T-helper 17 cell (primary cell): Measurements from ENCODE around the gene ZNF189. TPM values are rescaled to one million over a fixed set of nuclear protein-coding genes. Genes with fewer than 3 reads are reported as not detected.
"Not testable (repeated sequence)": the region's sequence is repeated elsewhere in the genome, so short reads cannot be mapped to it uniquely, and the experiment has no call there.

Experiments
- ATAC-seq: fragments of 150-1000 bp; cut with Tn5 transposase; 2 replicates; pipeline ENCODE4 v1.10.0; 2021; ENCODE audit warnings: mild to moderate bottlenecking, moderate library complexity
- DNase-seq, 3 donors: peaks; one replicate each; pipeline versions ENCODE4 v3.0.0 to v3.0.0-alpha.2; 2020 to 2021
- H3K9me3 ChIP-seq: one replicate; pipeline ENCODE4 v1.7.0; 2013; ENCODE audit warnings: low read length, mild to moderate bottlenecking; ENCODE audit not compliant: control insufficient read depth, poor library complexity, severe bottlenecking
- H3K27ac Mint-ChIP-seq: one replicate; pipeline ENCODE4 v1.8.0; 2022; ENCODE audit warnings: mild to moderate bottlenecking, moderate library complexity, mixed read lengths
- H3K27me3 Mint-ChIP-seq: one replicate; pipeline ENCODE4 v1.8.0; 2022; ENCODE audit warnings: mixed read lengths
- H3K36me3 Mint-ChIP-seq: one replicate; pipeline ENCODE4 v1.8.0; 2022; ENCODE audit warnings: low read depth, mixed read lengths
- H3K4me1 Mint-ChIP-seq: one replicate; pipeline ENCODE4 v1.8.0; 2022; ENCODE audit warnings: mild to moderate bottlenecking, mixed read lengths
- H3K4me3 Mint-ChIP-seq: one replicate; pipeline ENCODE4 v1.8.0; 2022; ENCODE audit warnings: mild to moderate bottlenecking, moderate library complexity, mixed read lengths
- total RNA-seq, 4 donors: library from RNA in 2 of 4; stranded (reverse) in 2 of 4; gene quantifications; one replicate each; pipeline ENCODE4 v1.2.3 and lab custom pipeline; 2022 to 2026

The ZNF189 gene
- total RNA-seq, 2 donors from 2014 or later: 6.3 to 8.3 TPM

DNA sequence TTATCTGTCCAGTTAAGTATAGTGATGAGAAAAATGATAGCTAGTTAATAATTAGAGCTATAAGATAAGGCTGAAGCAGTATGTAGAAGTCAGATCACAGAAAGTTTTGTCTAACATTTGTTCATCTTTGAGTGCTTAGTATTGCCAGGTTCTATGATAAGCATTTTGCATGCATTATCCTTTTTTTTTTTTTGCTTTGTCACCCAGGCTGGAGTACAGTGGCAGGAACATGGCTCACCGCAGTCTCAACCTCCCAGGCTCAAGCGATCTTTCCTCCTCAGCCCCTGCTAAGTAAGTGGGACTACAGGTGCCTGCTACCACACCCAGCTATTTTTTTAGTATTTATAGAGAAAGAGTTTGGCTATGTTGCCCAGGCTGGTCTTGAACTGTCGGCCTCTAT, 31.3 kb upstream of the ZNF189 start:
- ATAC-seq: no peak
- no peaks in the 10 kb centered on the region for H3K9me3 ChIP-seq
- no peak overlapping the region for H3K4me3 Mint-ChIP-seq
- H3K4me1 Mint-ChIP-seq: no peaks in the 10 kb centered on the region
- DNase-seq: no peak
- no peaks in the 10 kb centered on the region for H3K36me3 Mint-ChIP-seq
- no peak overlapping the region for H3K27ac Mint-ChIP-seq
- H3K27me3 Mint-ChIP-seq: peaks cover 6% of the 10 kb centered on the region

DNA sequence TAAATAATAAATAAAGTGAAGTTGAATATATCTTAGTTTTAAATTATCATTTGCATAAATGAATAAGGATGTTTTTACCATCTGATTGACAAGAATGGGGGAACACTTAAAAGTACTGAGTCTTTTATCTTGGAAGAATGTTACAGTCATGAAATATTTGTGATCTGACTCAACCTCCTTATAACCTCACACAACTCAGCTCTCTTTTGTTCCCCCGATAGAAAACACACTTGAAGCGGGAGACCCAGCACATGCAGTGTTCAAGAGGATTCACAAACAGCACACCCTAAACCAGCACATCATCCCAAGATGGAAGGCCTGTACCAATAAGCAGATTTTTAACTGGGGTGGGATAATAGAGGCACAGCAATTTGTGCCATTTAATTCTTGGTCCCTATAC, 29.4 kb upstream of the ZNF189 start:
- no peaks in the 10 kb centered on the region for H3K4me1 Mint-ChIP-seq
- H3K27ac Mint-ChIP-seq: no peak overlapping the region
- ATAC-seq (no peak), DNase-seq (no peak)
- H3K9me3 ChIP-seq: no peaks in the 10 kb centered on the region
- peaks cover 6% of the 10 kb centered on the region for H3K27me3 Mint-ChIP-seq
- H3K36me3 Mint-ChIP-seq: no peaks in the 10 kb centered on the region
- H3K4me3 Mint-ChIP-seq: no peak overlapping the region

DNA sequence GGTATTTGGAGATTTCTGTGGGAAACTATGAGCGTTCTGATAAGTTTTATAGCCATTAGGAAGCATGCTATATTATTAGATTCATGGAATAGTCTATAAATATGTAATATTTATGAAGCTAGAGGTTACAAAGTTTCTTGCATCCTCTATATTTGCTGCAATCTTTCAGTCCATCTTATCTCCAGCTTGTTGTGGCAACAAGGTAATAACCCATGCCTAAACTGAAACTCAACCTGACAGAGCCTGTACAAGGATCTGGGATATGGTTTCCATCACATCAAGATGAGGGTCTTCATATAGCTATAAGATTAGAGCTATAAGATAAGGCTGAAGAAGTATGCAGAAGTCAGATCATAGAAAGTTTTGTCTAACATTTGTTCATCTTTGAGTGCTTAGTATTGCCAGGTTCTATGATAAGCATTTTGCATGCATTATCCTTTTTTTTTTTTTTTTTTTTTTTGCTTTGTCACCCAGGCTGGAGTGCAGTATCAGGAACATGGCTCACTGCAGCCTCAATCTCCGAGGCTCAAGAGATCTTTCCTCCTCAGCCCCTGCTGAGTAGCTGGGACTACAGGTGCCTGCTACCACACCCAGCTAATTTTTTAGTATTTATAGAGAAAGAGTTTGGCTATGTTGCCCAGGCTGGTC, 28.6 kb upstream of the ZNF189 start:
- Mint-ChIP-seq H3K36me3 (no peaks in the 10 kb centered on the region), H3K27me3 (peaks cover 6% of the 10 kb centered on the region), H3K4me1 (no peaks in the 10 kb centered on the region), H3K4me3 (no peak overlapping the region), H3K27ac (no peak overlapping the region)
- no peak for DNase-seq
- H3K9me3 ChIP-seq: no peaks in the 10 kb centered on the region
- ATAC-seq: no peak

DNA sequence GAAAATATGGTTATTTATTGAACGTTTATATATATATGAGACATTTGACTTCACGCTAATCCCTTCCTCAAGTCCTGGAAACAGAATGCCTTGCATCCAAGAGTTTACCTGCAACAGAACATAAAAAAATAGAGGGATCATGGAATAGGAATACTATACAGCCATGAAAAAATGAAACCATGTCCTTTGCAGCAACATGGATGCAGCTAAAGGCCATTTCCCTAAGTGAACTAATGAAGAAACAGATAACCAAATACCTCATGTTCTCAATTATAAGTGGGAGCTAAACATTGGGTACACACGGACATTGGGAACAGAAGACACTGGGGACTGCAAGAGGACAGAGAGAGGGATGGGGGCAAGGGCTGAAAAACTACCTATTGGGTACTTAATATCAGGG, 26.8 kb upstream of the ZNF189 start:
- Mint-ChIP-seq H3K4me3 (no peak overlapping the region), H3K36me3 (peaks cover 3% of the 10 kb centered on the region), H3K27ac (no peak overlapping the region), H3K4me1 (no peaks in the 10 kb centered on the region), H3K27me3 (peaks cover 16% of the 10 kb centered on the region)
- H3K9me3 ChIP-seq: no peaks in the 10 kb centered on the region
- no peak for ATAC-seq
- no peak for DNase-seq

DNA sequence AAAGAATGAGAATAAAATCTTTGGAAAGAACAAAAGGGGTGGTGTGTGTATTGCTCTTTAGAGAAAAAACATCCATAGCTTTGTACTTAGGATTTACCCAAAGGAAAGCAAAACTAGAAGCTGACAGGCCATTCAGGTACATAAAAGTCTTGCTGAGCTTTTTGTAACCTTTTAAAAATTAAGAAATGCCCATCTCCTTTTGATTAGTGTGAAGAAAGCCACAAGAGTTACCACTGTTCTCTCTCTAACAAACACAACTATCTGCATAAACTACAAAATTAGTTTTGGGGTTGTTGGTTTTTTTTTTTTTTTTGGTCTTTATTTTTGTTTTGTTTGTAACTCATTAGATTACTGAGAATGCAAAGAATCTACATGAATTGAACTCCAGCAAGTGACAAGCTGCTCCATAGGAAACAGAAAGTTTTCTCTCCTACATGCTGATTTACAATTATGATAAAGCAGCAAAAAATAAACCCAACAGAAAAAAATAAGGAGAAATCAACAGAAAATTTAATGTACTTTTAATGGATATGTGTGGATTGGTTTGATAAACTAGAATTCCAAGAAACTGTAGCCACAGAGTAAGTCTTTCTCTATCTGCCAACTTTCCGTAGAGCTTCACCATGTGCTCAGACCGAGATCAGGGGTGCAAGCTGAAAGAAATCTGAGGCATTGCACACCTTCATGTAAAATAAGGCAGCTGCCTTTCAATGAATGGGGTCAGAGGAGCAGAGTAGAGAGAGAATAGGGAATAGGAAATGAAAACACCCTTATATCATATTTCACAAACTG, 26.1 kb upstream of the ZNF189 start:
- Mint-ChIP-seq H3K27ac (no peak overlapping the region), H3K36me3 (peaks cover 3% of the 10 kb centered on the region), H3K4me3 (no peak overlapping the region), H3K4me1 (no peaks in the 10 kb centered on the region), H3K27me3 (peaks cover 16% of the 10 kb centered on the region)
- DNase-seq (no peak), ATAC-seq (no peak)
- H3K9me3 ChIP-seq: no peaks in the 10 kb centered on the region

DNA sequence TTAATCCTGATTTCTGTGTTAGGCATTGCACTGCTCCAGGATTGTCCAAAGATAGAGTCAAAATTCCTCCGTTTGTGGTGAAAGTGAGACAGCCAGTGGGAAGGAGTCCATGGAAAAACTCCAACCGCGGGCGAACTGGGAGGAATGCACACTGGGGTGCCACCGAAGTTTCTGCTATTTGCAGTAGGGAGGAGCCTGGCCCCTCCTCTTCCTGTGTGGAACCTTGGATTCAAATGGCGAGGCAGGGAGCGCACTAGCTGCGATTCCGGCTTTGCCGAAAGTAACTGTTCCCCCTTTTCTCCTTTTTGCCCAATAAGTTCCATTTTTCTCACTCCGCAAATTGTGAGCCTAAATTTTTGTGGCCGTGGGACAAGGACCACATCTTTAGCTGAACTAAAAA, 23.1 kb upstream of the ZNF189 start:
- ATAC-seq (no peak), DNase-seq (no peak)
- Mint-ChIP-seq H3K27ac (no peak overlapping the region), H3K27me3 (peaks cover 10% of the 10 kb centered on the region), H3K4me3 (no peak overlapping the region), H3K36me3 (peaks cover 3% of the 10 kb centered on the region), H3K4me1 (no peaks in the 10 kb centered on the region)
- no peaks in the 10 kb centered on the region for H3K9me3 ChIP-seq

DNA sequence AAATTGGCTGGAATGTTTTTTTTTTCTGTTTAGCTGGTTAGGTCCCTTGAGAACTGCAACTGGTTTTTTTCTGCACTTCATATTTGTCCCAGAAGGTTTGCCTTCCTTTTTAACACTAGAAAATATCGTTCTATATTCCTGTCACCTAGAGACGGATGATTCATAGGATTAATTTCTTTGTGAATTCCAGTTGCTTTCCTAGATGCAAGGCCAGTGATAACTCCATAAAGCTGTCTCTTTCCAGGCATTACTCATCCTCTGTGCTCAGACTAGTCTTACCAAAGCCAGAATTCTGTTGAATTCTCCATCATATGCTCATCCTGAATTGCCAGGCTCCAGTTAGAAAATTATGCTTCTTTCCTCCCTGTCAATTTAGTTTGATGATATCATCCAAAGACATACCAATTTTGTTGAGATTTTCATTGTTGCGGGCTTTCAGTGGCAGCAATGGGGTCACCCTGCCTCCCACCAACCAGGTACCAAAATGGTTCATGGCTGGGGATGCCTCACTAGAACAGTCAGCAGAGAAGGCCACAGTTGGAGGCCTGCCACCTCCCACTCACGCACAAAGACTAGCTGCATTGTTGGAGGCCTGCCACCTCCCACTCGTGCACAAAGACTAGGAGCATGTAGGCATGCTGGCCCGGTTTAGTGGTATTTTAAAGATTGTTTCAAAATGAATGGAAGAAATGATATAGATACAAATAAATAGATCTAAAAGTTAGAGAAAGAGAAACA, 22.4 kb upstream of the ZNF189 start:
- H3K4me3 Mint-ChIP-seq: no peak overlapping the region
- H3K27ac Mint-ChIP-seq: no peak overlapping the region
- H3K36me3 Mint-ChIP-seq: peaks cover 3% of the 10 kb centered on the region
- no peaks in the 10 kb centered on the region for H3K9me3 ChIP-seq
- H3K4me1 Mint-ChIP-seq: no peaks in the 10 kb centered on the region
- DNase-seq (no peak), ATAC-seq (no peak)
- peaks cover 10% of the 10 kb centered on the region for H3K27me3 Mint-ChIP-seq

DNA sequence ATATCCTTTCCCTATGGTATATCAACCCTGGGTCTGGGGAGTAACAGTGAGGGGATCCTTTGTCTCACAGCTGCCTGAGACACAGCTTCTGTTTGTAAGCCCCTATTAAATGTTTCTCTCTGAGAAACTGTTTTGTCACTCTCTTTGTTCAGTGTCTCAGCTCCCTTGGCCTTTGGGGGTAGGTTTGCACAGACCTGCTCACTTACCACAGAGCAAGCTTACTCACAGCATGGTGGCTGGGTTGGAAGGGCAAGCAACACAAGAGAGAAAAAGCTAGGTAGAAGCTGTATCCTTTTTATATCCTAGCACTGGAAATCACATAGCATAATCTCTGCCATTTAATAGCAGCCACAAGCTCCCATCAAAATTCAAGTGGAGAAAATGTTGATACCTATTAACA, 18.4 kb upstream of the ZNF189 start:
- DNase-seq (no peak), ATAC-seq (no peak)
- H3K4me1 Mint-ChIP-seq: no peaks in the 10 kb centered on the region
- H3K27me3 Mint-ChIP-seq: peaks cover 10% of the 10 kb centered on the region
- no peaks in the 10 kb centered on the region for H3K9me3 ChIP-seq
- H3K4me3 Mint-ChIP-seq: no peak overlapping the region
- H3K27ac Mint-ChIP-seq: no peak overlapping the region
- peaks cover 3% of the 10 kb centered on the region for H3K36me3 Mint-ChIP-seq

DNA sequence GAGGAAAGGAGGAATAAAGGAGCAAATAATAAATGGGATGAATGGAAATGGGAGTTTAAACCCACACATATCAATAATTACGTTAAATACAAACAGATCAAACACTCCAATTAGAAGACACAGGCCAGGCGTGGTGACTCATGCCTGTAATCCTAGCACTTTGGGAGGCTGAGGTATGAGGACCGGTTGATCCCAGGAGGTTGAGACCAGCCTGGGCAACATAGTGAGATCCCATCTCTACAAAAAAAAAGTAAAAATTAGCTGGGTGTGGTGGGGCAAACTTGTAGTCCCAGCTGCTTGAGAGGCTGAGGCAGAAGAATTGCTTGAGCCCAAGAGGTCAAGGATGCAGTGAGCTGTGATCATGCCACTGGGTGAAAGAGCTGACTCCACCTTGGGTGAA, 17.5 kb upstream of the ZNF189 start:
- no peak for ATAC-seq
- H3K9me3 ChIP-seq: no peaks in the 10 kb centered on the region
- no peak overlapping the region for H3K4me3 Mint-ChIP-seq

DNA sequence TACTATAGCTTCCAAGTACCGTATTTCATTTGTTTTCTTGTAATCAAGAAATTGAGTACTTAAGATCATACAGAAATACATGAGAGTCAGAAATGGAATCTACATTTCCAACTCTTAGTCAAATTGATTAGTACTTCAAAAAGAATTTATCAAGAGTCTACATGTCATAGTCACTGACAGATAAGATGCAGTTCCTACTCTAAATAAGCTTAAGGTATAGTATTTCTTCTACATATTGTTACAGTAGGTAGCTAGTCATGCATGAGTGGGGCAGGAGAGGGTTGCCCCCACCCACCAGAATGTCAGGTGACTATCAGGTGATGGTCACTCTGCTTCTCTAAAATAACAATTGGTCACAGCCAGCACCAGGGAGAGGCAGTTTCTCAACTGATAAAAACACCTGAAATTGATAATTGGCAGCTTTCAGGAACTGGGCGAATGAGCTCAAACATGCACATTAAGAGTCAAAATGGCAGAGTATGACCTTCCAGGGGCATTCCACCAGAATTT, 16.8 kb upstream of the ZNF189 start:
- no peak overlapping the region for H3K27ac Mint-ChIP-seq
- H3K27me3 Mint-ChIP-seq: no peaks in the 10 kb centered on the region
- H3K4me1 Mint-ChIP-seq: no peaks in the 10 kb centered on the region
- H3K9me3 ChIP-seq: no peaks in the 10 kb centered on the region
- H3K4me3 Mint-ChIP-seq: no peak overlapping the region
- no peaks in the 10 kb centered on the region for H3K36me3 Mint-ChIP-seq
- ATAC-seq (no peak), DNase-seq (no peak)

More for the DNA sequence above, 17.5 kb upstream of the ZNF189 start:
- Mint-ChIP-seq H3K36me3 (no peaks in the 10 kb centered on the region), H3K4me1 (no peaks in the 10 kb centered on the region), H3K27ac (no peak overlapping the region), H3K27me3 (peaks cover 5% of the 10 kb centered on the region)
- no peak for DNase-seq

DNA sequence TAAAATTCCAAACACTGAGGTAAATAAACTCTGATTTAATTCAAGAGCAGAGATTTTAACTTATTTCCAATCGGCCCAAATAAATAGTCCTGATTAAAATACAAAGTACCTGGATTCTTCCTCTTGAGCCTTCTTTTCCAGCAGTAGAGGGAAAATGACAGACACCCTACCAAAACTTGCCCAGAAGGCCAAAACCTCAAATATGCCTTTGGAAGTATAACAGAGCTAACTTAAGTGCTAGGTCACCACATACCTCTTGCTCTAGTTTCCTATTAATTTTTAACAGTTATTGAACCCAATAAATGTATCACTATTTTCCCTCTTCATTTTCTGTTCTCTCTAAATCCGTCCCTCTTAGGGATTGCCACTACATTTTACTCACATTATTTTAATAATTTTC, 15.3 kb upstream of the ZNF189 start:
- Mint-ChIP-seq H3K36me3 (no peaks in the 10 kb centered on the region), H3K27me3 (no peaks in the 10 kb centered on the region), H3K27ac (no peak overlapping the region), H3K4me3 (no peak overlapping the region), H3K4me1 (peaks cover 2% of the 10 kb centered on the region)
- DNase-seq (no peak), ATAC-seq (no peak)
- H3K9me3 ChIP-seq: no peaks in the 10 kb centered on the region

DNA sequence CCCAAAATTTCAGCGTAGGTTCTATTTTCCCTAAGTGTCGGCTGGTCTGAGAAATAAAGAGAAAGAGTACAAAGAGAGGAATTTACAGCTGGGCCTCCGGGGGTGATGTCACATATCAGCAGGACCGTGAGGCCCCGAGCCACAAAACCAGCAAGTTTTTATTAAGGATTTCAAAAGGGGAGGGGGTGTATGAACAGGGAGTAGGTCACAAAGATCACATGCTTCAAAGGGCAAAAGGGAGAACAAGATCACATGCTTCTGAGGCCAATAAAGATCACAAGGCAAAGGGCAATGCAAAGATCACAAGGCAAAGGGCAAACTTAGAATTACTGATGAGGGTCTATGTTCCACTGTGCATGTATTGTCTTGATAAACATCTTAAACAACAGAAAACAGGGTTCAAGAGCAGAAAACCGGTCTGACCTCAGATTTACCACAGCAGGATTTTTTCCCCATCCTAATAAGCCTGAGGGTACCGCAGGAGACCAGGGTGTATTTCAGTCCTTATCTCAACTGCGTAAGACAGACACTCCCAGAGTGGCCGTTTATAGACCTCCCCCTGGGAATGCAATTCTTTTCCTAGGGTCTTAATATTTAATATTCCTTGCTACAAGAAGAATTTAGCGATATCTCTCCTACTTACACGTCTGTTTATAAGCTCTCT, 13.6 kb upstream of the ZNF189 start, which contains the start of gene BAAT:
Gene BAAT (minus strand): TSS at position 134 of the 664 bp plus-strand sequence. CDS start 13,602 bp downstream, outside the sequence.
- H3K4me3 Mint-ChIP-seq, H3K36me3 Mint-ChIP-seq, H3K27me3 Mint-ChIP-seq, ATAC-seq, H3K4me1 Mint-ChIP-seq, DNase-seq, H3K9me3 ChIP-seq, H3K27ac Mint-ChIP-seq: not testable (repeated sequence)
